IMR-90 (cell line): Measurements from ENCODE around the gene TLCD2. TPM values are rescaled to one million over a fixed set of nuclear protein-coding genes. Genes with fewer than 3 reads are reported as not detected.

Experiments used
- ATAC-seq: fragments of 200-7000 bp; cut with Tn5 transposase; 2 replicates; pipeline ENCODE4 v1.9.1; 2020; ENCODE audit warnings: low read depth, mild to moderate bottlenecking, moderate library complexity
- BruUV-seq: library from RNA; stranded (reverse); fragments of 400-500 nt; replicated peaks from 2 replicates; lab custom pipeline; 2021; lab: Mats Ljungman, UMichigan
- CTCF ChIA-PET: fragments of 300-600 bp; formaldehyde crosslinking; extraction: SDS; loops from one replicate; lab custom pipeline; 2021; ENCODE audit warnings: antibody characterized with exemption; lab: Yijun Ruan, JAX
- POLR2A ChIA-PET: fragments of 300-600 bp; sonication (Branson Sonifier 250); formaldehyde crosslinking; loops from one replicate; lab custom pipeline; 2022; ENCODE audit warnings: antibody characterized with exemption; ENCODE audit not compliant: unreplicated experiment; lab: Charles Lee
- DNase-seq: peaks from one replicate; pipeline ENCODE4 v3.0.0; 2013
- H2AFZ ChIP-seq: replicated peaks from 2 replicates; pipeline ENCODE3; 2013; ENCODE audit warnings: low read length, mild to moderate bottlenecking; ENCODE audit not compliant: poor library complexity
- H2AK5ac ChIP-seq: 2 replicates; pipeline ENCODE4 v1.6.1; 2013; ENCODE audit warnings: low read depth, low read length, inconsistent platforms
- H2AK9ac ChIP-seq: replicated peaks from 2 replicates; pipeline ENCODE3; 2013; ENCODE audit warnings: mild to moderate bottlenecking, low read depth, low read length, moderate library complexity; ENCODE audit not compliant: poor library complexity
- H2BK120ac ChIP-seq: 2 replicates; pipeline ENCODE4 v1.6.1; 2013; ENCODE audit warnings: low read depth, low read length, inconsistent platforms
- H2BK15ac ChIP-seq: 3 replicates; pipeline ENCODE4 v1.6.1; 2013; ENCODE audit warnings: low read depth, low read length, inconsistent platforms
- H2BK20ac ChIP-seq: 2 replicates; pipeline ENCODE4 v1.6.1; 2013; ENCODE audit warnings: low read depth, mild to moderate bottlenecking, inconsistent platforms, low read length, moderate library complexity
- H2BK5ac ChIP-seq: 2 replicates; pipeline ENCODE4 v1.6.1; 2013; ENCODE audit warnings: mild to moderate bottlenecking, low read depth, low read length, inconsistent platforms; ENCODE audit not compliant: poor library complexity, severe bottlenecking
- H3K14ac ChIP-seq: replicated peaks from 2 replicates; pipeline ENCODE4 v1.6.1; 2013; ENCODE audit warnings: low read depth, low read length, inconsistent platforms
- H3K18ac ChIP-seq: 2 replicates; pipeline ENCODE4 v1.6.1; 2013; ENCODE audit warnings: low read depth, low read length, control low read depth
- H3K23ac ChIP-seq: 2 replicates; pipeline ENCODE4 v1.6.1; 2013; ENCODE audit warnings: low read depth, low read length, inconsistent platforms
- H3K27ac ChIP-seq: 2 replicates; pipeline ENCODE4 v1.5.1; 2013; ENCODE audit warnings: mild to moderate bottlenecking, control low read depth, low read length; ENCODE audit not compliant: insufficient read depth
- H3K27me3 ChIP-seq: 2 replicates; pipeline ENCODE4 v1.6.1; 2013; ENCODE audit warnings: low read length; ENCODE audit not compliant: control insufficient read depth, insufficient read depth
- H3K36me3 ChIP-seq: 2 replicates; pipeline ENCODE4 v1.6.1; 2013; ENCODE audit warnings: low read length, mixed read lengths; ENCODE audit not compliant: control insufficient read depth, insufficient read depth
- H3K4ac ChIP-seq: 2 replicates; pipeline ENCODE4 v1.6.1; 2013; ENCODE audit warnings: low read depth, low read length, inconsistent platforms
- H3K4me1 ChIP-seq: 2 replicates; pipeline ENCODE4 v1.6.1; 2013; ENCODE audit warnings: low read length, mixed read lengths; ENCODE audit not compliant: control insufficient read depth, insufficient read depth
- H3K4me2 ChIP-seq: 2 replicates; pipeline ENCODE4 v1.6.1; 2013; ENCODE audit warnings: low read depth, mild to moderate bottlenecking, control low read depth, low read length, moderate library complexity
- H3K4me3 ChIP-seq: 2 replicates; pipeline ENCODE4 v1.5.1; 2013; ENCODE audit warnings: low read depth, mild to moderate bottlenecking, control low read depth, low read length, moderate library complexity; ENCODE audit not compliant: insufficient read depth
- H3K56ac ChIP-seq: 2 replicates; pipeline ENCODE4 v1.6.1; 2013; ENCODE audit warnings: low read length, inconsistent platforms; ENCODE audit not compliant: insufficient read depth; ENCODE audit errors: extremely low read depth
- H3K79me1 ChIP-seq, 2 experiments: 2 replicates each; pipeline ENCODE4 v1.6.1; 2013; ENCODE audit warnings: low read length in 2 of 2, inconsistent platforms in 1 of 2, low read depth in 1 of 2
- H3K9ac ChIP-seq: 2 replicates; pipeline ENCODE4 v1.6.1; 2013; ENCODE audit warnings: low read depth, low read length, control low read depth
- H3K9me1 ChIP-seq: 2 replicates; pipeline ENCODE4 v1.6.1; 2013; ENCODE audit warnings: low read length, inconsistent platforms; ENCODE audit not compliant: insufficient read depth
- H3K9me3 ChIP-seq: 2 replicates; pipeline ENCODE4 v1.6.1; 2013; ENCODE audit warnings: low read length; ENCODE audit not compliant: control insufficient read depth, insufficient read depth
- H4K20me1 ChIP-seq: 2 replicates; pipeline ENCODE4 v1.6.1; 2013; ENCODE audit warnings: low read length, inconsistent platforms; ENCODE audit not compliant: insufficient read depth
- H4K5ac ChIP-seq: 2 replicates; pipeline ENCODE4 v1.6.1; 2013; ENCODE audit warnings: mild to moderate bottlenecking, low read depth, low read length, control low read depth
- H4K8ac ChIP-seq, 2 experiments: 2 replicates each; pipeline ENCODE4 v1.6.1; 2013; ENCODE audit warnings: low read depth in 2 of 2, low read length in 2 of 2, control low read depth in 1 of 2, inconsistent platforms in 1 of 2
- H4K91ac ChIP-seq: 2 replicates; pipeline ENCODE4 v1.6.1; 2013; ENCODE audit warnings: low read depth, low read length, inconsistent platforms; ENCODE audit not compliant: insufficient read depth
- CHD1 ChIP-seq: IDR thresholded peaks from 2 replicates; pipeline ENCODE4 v1.6.1; 2012; ENCODE audit warnings: low read depth, low read length, improper control_type of control experiment
- FOS ChIP-seq: fragments of 150-350 bp; IDR thresholded peaks from 2 replicates; pipeline ENCODE4 v1.6.1; 2016; ENCODE audit warnings: low read depth, low read length
- MAFK ChIP-seq: IDR thresholded peaks from 2 replicates; pipeline ENCODE4 v1.6.1; 2012; ENCODE audit warnings: low read depth, low read length, improper control_type of control experiment
- MAZ ChIP-seq: IDR thresholded peaks from 2 replicates; pipeline ENCODE4 v1.6.1; 2012; ENCODE audit warnings: low read depth, mild to moderate bottlenecking, low read length, improper control_type of control experiment, moderate library complexity, borderline replicate concordance
- MXI1 ChIP-seq: IDR thresholded peaks from 2 replicates; pipeline ENCODE4 v1.6.1; 2012; ENCODE audit warnings: low read depth, mild to moderate bottlenecking, low read length, moderate library complexity, borderline replicate concordance
- NFE2L2 ChIP-seq: fragments of 150-350 bp; IDR thresholded peaks from 2 replicates; pipeline ENCODE4 v1.6.1; 2016; ENCODE audit warnings: low read depth, mild to moderate bottlenecking, low read length
- POLR2A ChIP-seq: IDR thresholded peaks from 2 replicates; pipeline ENCODE4 v1.6.1; 2012; ENCODE audit warnings: mild to moderate bottlenecking, low read depth, low read length
- RCOR1 ChIP-seq: IDR thresholded peaks from 2 replicates; pipeline ENCODE4 v1.6.1; 2012; ENCODE audit warnings: mild to moderate bottlenecking, low read length, improper control_type of control experiment; ENCODE audit not compliant: insufficient replicate concordance
- WGBS, 2 experiments: methylation state at CpG; one replicate each; pipeline versions ENCODE4 v1.1.5 to v1.1.7; 2013; ENCODE audit warnings: missing lambda C conversion rate in 2 of 2; ENCODE audit not compliant: insufficient read length in 1 of 2; ENCODE audit errors: extremely low coverage in 2 of 2; 5-methylcytosine and 5-hydroxymethylcytosine counted together
- dilution Hi-C: fragments of 300-500 bp; cut with HindIII; formaldehyde crosslinking; loops from one replicate; pipeline ENCODE4 v1.14.3; 2018; ENCODE audit warnings: low sequenced_read_pairs; ENCODE audit not compliant: unreplicated experiment
- in situ Hi-C: fragments of 300-500 bp; cut with MboI; formaldehyde crosslinking; loops from 3 replicates; pipeline ENCODE4 v1.14.3; 2019; ENCODE audit warnings: low sequenced_read_pairs, inconsistent platforms, mixed read lengths
- intact Hi-C: fragments of 100-400 bp; cut with micrococcal nuclease; formaldehyde crosslinking; loops from 2 replicates; pipeline ENCODE4 v1.10.0; 2022
- polyA plus RNA-seq, 3 experiments: library from polyadenylated mRNA; depleted of rRNA; stranded (reverse); fragments of >200 nt; gene quantifications; 2 replicates each; pipeline ENCODE4 v1.2.3, GENCODE V29; 2012; ENCODE audit warnings: low replicate concordance in 1 of 3
- total RNA-seq: library from RNA; depleted of rRNA; stranded (reverse); fragments of >200 nt; gene quantifications from 2 replicates; pipeline ENCODE4 v1.2.3, GENCODE V29; 2012
- TF ChIP-seq, protein P1 (sequence below): fragments of 150-350 bp; IDR thresholded peaks from 2 replicates; pipeline ENCODE4 v1.6.1; 2017; ENCODE audit warnings: mild to moderate bottlenecking, antibody characterized with exemption, low read length, low read depth
- TF ChIP-seq, protein P2 (sequence below): conservative IDR thresholded peaks from 2 replicates; pipeline ENCODE4 v1.5.1; 2012; ENCODE audit warnings: mild to moderate bottlenecking, low read depth, low read length, improper control_type of control experiment

Gene TLCD2
- total and polyA plus RNA-seq, 2 of the 4 experiments (the other 2 are of a cell fraction) = 0.72 to 1.2 TPM

DNA sequence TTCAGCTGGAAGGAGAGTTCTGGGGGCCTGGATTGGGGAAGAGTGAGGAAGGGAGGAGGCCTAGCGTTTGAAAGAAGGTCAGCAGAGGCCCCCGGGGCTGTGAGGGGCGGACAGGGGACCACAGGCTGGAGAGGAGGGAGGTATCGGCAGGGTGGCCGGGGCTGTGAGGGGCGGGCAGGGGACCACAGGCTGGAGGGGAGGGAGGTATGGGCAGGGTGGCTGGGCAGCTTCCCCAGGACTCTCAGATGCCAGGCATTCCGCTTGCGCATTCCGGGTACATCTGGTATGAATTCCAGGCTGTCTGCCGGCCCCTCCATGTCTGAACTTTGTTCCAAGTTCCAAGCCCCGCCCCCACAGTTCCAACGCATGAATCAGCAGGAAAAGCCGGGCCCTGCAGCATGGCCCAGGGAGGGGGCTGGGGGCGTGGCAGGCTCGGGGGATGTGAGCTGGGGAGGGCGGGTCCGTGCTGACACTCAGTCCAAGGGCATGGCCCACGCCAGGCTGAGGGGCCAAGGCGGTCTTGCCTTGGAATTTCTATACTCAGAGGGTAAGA lies 4.3 kb upstream of the TLCD2 start:
- Histone ChIP-seq H2AK5ac (peak overlapping the region; percentile 90), H3K79me1 (peaks cover 0 to 63% of the 10 kb centered on the region in 2 experiments; a peak in 2 of 4 replicates), H4K91ac (peak overlapping the region; percentile 89), H4K20me1 (peaks cover 54% of the 10 kb centered on the region), H2BK5ac (peak overlapping the region; percentile 96), H3K27ac (peak overlapping the region; percentile 98), H3K9me3 (no peaks in the 10 kb centered on the region), H3K4ac (peak overlapping the region; percentile 94), H4K8ac (peak overlapping the region; percentile 18 to 73), H2BK15ac (peak overlapping the region; percentile 44; the same call in 1 of the 3 replicates), H3K27me3 (no peaks in the 10 kb centered on the region), H2BK20ac (no peak overlapping the region), H3K4me1 (peaks cover 27% of the 10 kb centered on the region), H2AFZ (no peak overlapping the region), H4K5ac (peak overlapping the region; percentile 28), H3K56ac (peak overlapping the region; percentile 96), H3K18ac (peak overlapping the region; percentile 67), H3K4me2 (peak overlapping the region; percentile 89), H3K23ac (peak overlapping the region; percentile 85), H2BK120ac (peak overlapping the region; percentile 67), H3K36me3 (peaks cover 32% of the 10 kb centered on the region), H3K14ac (peak overlapping the region; percentile 98), H3K4me3 (peak overlapping the region; percentile 78), H3K9me1 (peaks cover 12% of the 10 kb centered on the region), H2AK9ac (peak overlapping the region; percentile 99), H3K9ac (peak overlapping the region; percentile 94)
- ATAC-seq (peak; percentile 40), DNase-seq (peak; percentile 97)
- ChIA-PET POLR2A (interaction anchor here (0.6 to 0.8 kb wide), 3 partner anchors 59 to 73 kb away, joined by 3 to 4 read pairs (median 3); no protein-coding TSS in a partner anchor), CTCF (interaction anchor here (1.4 kb wide), 1 partner anchor 69 kb away, joined by 5 read pairs; no protein-coding TSS in a partner anchor)
- TF ChIP-seq POLR2A (peak; percentile 44; the same call in 1 of the 2 replicates), MAFK (peak; percentile 53; the same call in 1 of the 2 replicates), MXI1 (peak; percentile 99), RCOR1 (peak; percentile 12), CHD1 (no peak), FOS (no peak), MAZ (peak; percentile 82; the same call in 1 of the 2 replicates), NFE2L2 (peak; percentile 90)
- TF ChIP-seq, protein P1, sequence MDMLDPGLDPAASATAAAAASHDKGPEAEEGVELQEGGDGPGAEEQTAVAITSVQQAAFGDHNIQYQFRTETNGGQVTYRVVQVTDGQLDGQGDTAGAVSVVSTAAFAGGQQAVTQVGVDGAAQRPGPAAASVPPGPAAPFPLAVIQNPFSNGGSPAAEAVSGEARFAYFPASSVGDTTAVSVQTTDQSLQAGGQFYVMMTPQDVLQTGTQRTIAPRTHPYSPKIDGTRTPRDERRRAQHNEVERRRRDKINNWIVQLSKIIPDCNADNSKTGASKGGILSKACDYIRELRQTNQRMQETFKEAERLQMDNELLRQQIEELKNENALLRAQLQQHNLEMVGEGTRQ = no peak
- TF ChIP-seq, protein P2, sequence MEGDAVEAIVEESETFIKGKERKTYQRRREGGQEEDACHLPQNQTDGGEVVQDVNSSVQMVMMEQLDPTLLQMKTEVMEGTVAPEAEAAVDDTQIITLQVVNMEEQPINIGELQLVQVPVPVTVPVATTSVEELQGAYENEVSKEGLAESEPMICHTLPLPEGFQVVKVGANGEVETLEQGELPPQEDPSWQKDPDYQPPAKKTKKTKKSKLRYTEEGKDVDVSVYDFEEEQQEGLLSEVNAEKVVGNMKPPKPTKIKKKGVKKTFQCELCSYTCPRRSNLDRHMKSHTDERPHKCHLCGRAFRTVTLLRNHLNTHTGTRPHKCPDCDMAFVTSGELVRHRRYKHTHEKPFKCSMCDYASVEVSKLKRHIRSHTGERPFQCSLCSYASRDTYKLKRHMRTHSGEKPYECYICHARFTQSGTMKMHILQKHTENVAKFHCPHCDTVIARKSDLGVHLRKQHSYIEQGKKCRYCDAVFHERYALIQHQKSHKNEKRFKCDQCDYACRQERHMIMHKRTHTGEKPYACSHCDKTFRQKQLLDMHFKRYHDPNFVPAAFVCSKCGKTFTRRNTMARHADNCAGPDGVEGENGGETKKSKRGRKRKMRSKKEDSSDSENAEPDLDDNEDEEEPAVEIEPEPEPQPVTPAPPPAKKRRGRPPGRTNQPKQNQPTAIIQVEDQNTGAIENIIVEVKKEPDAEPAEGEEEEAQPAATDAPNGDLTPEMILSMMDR = no peak
- WGBS, 2 experiments = 0% methylated on average over 3 of the region's 19 CpGs; no CpG with 5 or more reads in 1 of the 2 experiments
- BruUV-seq = no TSS peak
- intact Hi-C loops = loop anchor here (1.0 to 2.0 kb wide), 2 partner anchors 30 to 45 kb away; partner anchors contain the start of gene PRPF8
- in situ Hi-C loops = loop anchor here (25.0 kb wide), 1 partner anchor 323 kb away; the partner anchor contains the start of genes DPH1, OVCA2 and RTN4RL1
- dilution Hi-C loops = no loop called here
